PC-3 (cell line): ENCODE measurements around the gene AUTS2.

ENCODE experiments used
- EZH2 ChIP-seq: fragments of 300-600 bp; sonication (generic); IDR thresholded peaks from one replicate; pipeline ENCODE4 v1.6.1; 2017; ENCODE audit warnings: antibody characterized with exemption, mild to moderate bottlenecking, low read length; ENCODE audit not compliant: unreplicated experiment
- EZH2phosphoT487 ChIP-seq: fragments of 300-600 bp; sonication (generic); IDR thresholded peaks from 2 replicates; pipeline ENCODE4 v1.6.1; 2018; ENCODE audit warnings: mild to moderate bottlenecking, antibody characterized with exemption, low read length, borderline replicate concordance
- TF ChIP-seq, protein P1 (sequence below): fragments of 300-600 bp; sonication (generic); conservative IDR thresholded peaks from 2 replicates; pipeline ENCODE4 v1.5.1; 2017; ENCODE audit warnings: antibody characterized with exemption, low read depth, mild to moderate bottlenecking, low read length

DNA sequence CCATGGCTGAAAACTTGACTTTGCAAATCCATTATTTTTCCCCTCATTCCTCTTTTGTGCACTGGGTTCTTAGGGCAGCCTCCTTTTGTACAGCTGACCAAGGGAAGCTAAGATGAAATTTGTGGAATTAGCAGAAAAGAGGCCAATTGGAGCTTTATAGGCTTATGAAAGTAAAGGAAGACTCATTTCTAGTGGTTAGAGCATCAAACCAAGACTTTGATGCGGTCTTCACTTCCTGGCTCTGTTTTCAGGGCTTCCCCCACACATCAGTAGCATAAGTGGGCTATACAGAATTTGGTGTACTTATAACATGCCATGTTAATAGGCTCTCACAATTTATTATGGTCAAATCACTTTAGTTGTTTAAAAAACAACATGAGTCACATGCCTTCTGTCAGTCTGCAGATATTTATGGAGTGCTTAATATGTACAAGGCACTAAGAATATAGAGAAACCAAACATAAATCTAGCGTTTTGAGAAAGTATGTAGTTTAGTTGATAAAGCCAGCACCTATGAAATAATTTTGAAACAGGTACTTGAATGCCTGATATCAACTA is 5.7 kb downstream of the AUTS2 start:
- TF ChIP-seq EZH2 = no peak
- TF ChIP-seq, protein P1, sequence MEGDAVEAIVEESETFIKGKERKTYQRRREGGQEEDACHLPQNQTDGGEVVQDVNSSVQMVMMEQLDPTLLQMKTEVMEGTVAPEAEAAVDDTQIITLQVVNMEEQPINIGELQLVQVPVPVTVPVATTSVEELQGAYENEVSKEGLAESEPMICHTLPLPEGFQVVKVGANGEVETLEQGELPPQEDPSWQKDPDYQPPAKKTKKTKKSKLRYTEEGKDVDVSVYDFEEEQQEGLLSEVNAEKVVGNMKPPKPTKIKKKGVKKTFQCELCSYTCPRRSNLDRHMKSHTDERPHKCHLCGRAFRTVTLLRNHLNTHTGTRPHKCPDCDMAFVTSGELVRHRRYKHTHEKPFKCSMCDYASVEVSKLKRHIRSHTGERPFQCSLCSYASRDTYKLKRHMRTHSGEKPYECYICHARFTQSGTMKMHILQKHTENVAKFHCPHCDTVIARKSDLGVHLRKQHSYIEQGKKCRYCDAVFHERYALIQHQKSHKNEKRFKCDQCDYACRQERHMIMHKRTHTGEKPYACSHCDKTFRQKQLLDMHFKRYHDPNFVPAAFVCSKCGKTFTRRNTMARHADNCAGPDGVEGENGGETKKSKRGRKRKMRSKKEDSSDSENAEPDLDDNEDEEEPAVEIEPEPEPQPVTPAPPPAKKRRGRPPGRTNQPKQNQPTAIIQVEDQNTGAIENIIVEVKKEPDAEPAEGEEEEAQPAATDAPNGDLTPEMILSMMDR = no peak
- TF ChIP-seq EZH2phosphoT487 = no peak
